KOPT-K1 (cell line): ENCODE data around the gene RPSA.

ENCODE experiments used
- H3K27ac ChIP-seq: fragments of 200-600 bp; sonication (generic); 2 replicates; pipeline ENCODE4 v1.5.1; 2016; ENCODE audit warnings: antibody characterized with exemption, mild to moderate bottlenecking, low read depth, low read length; ENCODE audit not compliant: poor library complexity, severe bottlenecking
- H3K36me3 ChIP-seq: fragments of 200-600 bp; sonication (generic); 2 replicates; pipeline ENCODE4 v1.5.1; 2017; ENCODE audit warnings: antibody characterized with exemption, mild to moderate bottlenecking, low read length, moderate library complexity; ENCODE audit not compliant: insufficient read depth
- H3K9me3 ChIP-seq: fragments of 200-600 bp; sonication (generic); 2 replicates; pipeline ENCODE4 v1.5.1; 2017; ENCODE audit warnings: antibody characterized with exemption, low read length, mild to moderate bottlenecking; ENCODE audit not compliant: insufficient read depth, poor library complexity, severe bottlenecking

Gene RPSA

GRCh38 chr3:39423436-39423970, 17.0 kb downstream of the RPSA start:
- no peaks in the 10 kb centered on the region for H3K9me3 ChIP-seq
- H3K36me3 ChIP-seq, result no peaks in the 10 kb centered on the region
- no peak overlapping the region for H3K27ac ChIP-seq

- H3K9me3 ChIP-seq, result no peaks in the 10 kb centered on the region
- no peaks in the 10 kb centered on the region for H3K36me3 ChIP-seq
- no peak overlapping the region for H3K27ac ChIP-seq
These were observed 19.8 kb downstream of the RPSA start for GRCh38 chr3:39426312-39426711.

GRCh38 chr3:39427506-39427905, 21.0 kb downstream of the RPSA start:
- H3K36me3 ChIP-seq, result no peaks in the 10 kb centered on the region
- H3K9me3 ChIP-seq, result no peaks in the 10 kb centered on the region
- H3K27ac ChIP-seq, result no peak overlapping the region

DNA sequence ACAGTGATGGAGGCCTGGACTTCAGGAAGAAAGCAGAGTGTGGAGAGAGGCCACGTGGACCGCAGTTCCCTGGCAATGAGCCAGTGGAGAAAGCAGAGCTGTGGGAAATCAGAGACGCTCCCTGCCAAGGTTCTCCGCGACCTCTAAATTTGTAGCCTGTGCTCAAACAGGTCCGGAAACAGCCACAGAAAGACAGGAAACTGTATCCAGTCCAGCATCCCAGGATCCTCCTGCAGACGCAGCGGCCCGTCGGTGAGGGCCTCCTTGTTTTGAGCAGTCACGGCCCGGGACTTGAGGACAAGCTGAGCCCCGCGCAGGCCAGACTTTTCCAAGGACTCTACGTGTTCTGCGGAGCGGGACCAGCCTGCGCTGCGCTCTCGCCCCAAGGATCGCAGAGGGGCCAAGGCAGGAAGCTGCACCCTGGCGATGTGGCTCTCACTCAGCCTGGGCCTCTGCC, 22.3 kb downstream of the RPSA start:
- Histone ChIP-seq H3K27ac (no peak overlapping the region), H3K36me3 (no peaks in the 10 kb centered on the region), H3K9me3 (no peaks in the 10 kb centered on the region)

GRCh38 chr3:39429466-39429865, 22.9 kb downstream of the RPSA start:
- Histone ChIP-seq H3K27ac (no peak overlapping the region), H3K36me3 (no peaks in the 10 kb centered on the region), H3K9me3 (no peaks in the 10 kb centered on the region)

GRCh38 chr3:39432342-39432741, 25.8 kb downstream of the RPSA start:
- no peaks in the 10 kb centered on the region for H3K9me3 ChIP-seq
- no peaks in the 10 kb centered on the region for H3K36me3 ChIP-seq
- H3K27ac ChIP-seq, result no peak overlapping the region

DNA sequence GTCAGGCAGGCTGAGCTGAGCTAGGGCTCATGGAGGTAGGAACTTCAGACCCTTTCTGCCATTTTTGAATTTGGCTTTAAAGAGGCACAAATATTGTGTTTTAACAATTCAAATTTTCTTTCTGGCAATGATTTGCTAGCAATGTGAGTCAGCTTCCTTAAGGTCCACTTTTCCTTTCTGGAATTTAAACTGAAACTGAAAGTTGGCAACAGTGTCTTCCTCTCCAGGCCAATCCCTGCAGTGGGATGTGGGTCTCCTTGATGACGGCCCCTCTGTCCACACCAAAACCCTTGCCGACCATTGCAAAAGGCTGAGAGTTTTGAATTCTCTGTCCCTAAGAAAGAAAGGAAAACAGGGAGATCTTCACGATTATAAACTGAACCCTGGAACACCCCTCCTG, 27.1 kb downstream of the RPSA start:
- H3K9me3 ChIP-seq, result no peaks in the 10 kb centered on the region
- no peak overlapping the region for H3K27ac ChIP-seq
- no peaks in the 10 kb centered on the region for H3K36me3 ChIP-seq

DNA sequence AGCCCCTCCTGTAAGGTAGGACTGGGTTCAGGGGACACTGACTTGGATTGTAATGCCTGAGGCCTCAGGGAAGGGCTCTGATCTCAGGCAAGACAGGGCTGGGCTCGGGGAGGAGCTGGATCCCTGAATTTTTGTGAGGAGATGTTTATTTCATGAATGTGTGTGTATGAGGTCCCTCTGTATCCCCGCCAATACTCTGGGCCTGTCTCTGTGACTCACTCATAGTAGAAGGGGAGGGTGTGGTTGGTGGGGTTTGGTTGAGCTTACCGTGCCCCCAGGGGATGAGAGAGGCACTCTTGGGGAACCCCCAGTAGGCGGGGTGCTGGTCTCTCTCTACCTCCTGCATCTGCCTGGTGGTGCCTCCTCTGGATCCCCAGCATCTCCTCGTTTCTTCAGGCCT, 28.1 kb downstream of the RPSA start:
- Histone ChIP-seq H3K36me3 (no peaks in the 10 kb centered on the region), H3K9me3 (no peaks in the 10 kb centered on the region), H3K27ac (no peak overlapping the region)

GRCh38 chr3:39435006-39435748, 28.7 kb downstream of the RPSA start:
- Histone ChIP-seq H3K9me3 (no peaks in the 10 kb centered on the region), H3K27ac (no peak overlapping the region), H3K36me3 (no peaks in the 10 kb centered on the region)

- Histone ChIP-seq H3K27ac (no peak overlapping the region), H3K9me3 (no peaks in the 10 kb centered on the region)
These were observed 32.4 kb downstream of the RPSA start for GRCh38 chr3:39438880-39439279.

GRCh38 chr3:39440316-39440715, 33.8 kb downstream of the RPSA start:
- Histone ChIP-seq H3K36me3 (no peaks in the 10 kb centered on the region), H3K27ac (no peak overlapping the region), H3K9me3 (no peaks in the 10 kb centered on the region)

More at GRCh38 chr3:39438880-39439279, 32.4 kb downstream of the RPSA start:
- no peaks in the 10 kb centered on the region for H3K36me3 ChIP-seq

- H3K36me3 ChIP-seq, result no peaks in the 10 kb centered on the region
- no peaks in the 10 kb centered on the region for H3K9me3 ChIP-seq
These were observed 37.0 kb downstream of the RPSA start for GRCh38 chr3:39443530-39443929.

GRCh38 chr3:39445927-39446326, 39.4 kb downstream of the RPSA start:
- no peaks in the 10 kb centered on the region for H3K36me3 ChIP-seq
- no peaks in the 10 kb centered on the region for H3K9me3 ChIP-seq
- H3K27ac ChIP-seq, result no peak overlapping the region

More at GRCh38 chr3:39443530-39443929, 37.0 kb downstream of the RPSA start:
- H3K27ac ChIP-seq, result no peak overlapping the region

GRCh38 chr3:39446444-39446843, 39.9 kb downstream of the RPSA start:
- no peak overlapping the region for H3K27ac ChIP-seq
- H3K36me3 ChIP-seq, result no peaks in the 10 kb centered on the region

DNA sequence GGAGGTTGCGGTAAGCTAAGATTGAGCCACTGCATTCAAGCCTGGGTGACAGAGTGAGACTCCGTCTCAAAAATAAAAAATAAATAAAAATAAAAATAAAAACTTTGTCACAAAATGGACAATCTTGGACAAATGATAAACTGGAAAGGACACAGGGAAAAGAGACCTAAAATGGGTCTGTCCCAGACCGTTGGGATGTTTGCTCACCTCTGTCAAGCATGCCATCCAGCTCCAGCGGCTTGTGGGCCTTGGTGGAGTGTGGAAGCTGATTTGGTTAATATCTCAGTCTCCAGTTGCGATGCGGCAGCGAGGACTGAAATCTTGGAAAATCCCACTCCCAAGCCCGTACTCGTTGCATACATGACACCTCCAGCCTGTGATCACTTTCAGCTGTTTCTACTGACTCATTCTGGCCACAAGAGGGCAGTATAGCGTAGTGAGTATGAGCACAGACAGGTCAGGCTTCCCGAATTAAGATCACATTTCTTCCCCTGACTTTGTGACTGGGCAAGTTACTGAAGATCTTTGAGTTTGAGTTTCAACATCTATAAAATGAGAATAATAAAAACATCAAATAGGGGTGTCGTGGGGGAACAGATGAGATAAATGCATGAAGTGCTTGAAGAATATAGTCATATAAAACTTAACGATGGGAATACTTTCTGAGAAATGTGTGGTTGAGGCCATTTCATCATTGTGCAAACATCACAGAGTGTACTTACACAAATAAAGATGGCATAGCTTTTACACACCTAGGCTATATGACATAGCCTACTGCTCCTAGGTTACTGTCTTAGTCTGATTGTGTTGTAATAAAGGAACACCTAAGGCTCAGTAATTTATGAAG, 41.3 kb downstream of the RPSA start:
- no peak overlapping the region for H3K27ac ChIP-seq
- H3K36me3 ChIP-seq, result no peaks in the 10 kb centered on the region
- H3K9me3 ChIP-seq, result no peaks in the 10 kb centered on the region

More at GRCh38 chr3:39446444-39446843, 39.9 kb downstream of the RPSA start:
- H3K9me3 ChIP-seq, result no peaks in the 10 kb centered on the region
